GM12878 (cell line): Measurements from ENCODE around the gene CHRNG.

Experiments
- BHLHE40 ChIP-seq, 2 experiments: fragments of 450-650 bp in 1 of 2; IDR thresholded peaks; 2 replicates each; pipeline ENCODE4 v1.6.1; 2011 to 2017; ENCODE audit warnings: low read depth in 2 of 2, borderline replicate concordance in 1 of 2, improper control_type of control experiment in 1 of 2, low read length in 1 of 2, mild to moderate bottlenecking in 1 of 2
- CEBPB ChIP-seq, 2 experiments: fragments of 150-350 bp in 1 of 2; IDR thresholded peaks; 2 replicates each; pipeline ENCODE4 v1.6.1; 2012 to 2014; ENCODE audit warnings: low read depth in 2 of 2, low read length in 2 of 2, borderline replicate concordance in 1 of 2, inconsistent platforms in 1 of 2
- HDAC2 ChIP-seq: fragments of 200-600 bp; sonication (generic); IDR thresholded peaks from 2 replicates; pipeline ENCODE4 v1.6.1; 2017
- JUNB ChIP-seq: IDR thresholded peaks from 2 replicates; pipeline ENCODE4 v1.6.1; 2016; ENCODE audit warnings: antibody characterized with exemption, mild to moderate bottlenecking
- MYC ChIP-seq: IDR thresholded peaks from 2 replicates; pipeline ENCODE4 v1.6.1; 2011; ENCODE audit warnings: mild to moderate bottlenecking, low read length, moderate library complexity, inconsistent platforms; ENCODE audit not compliant: insufficient read depth, insufficient replicate concordance, insufficient read length, severe bottlenecking
- POLR2A ChIP-seq: IDR thresholded peaks from 2 replicates; pipeline ENCODE4 v1.6.1; 2011; ENCODE audit warnings: low read depth, mild to moderate bottlenecking, low read length
- POLR2AphosphoS5 ChIP-seq: IDR thresholded peaks from 2 replicates; pipeline ENCODE4 v1.6.1; 2011; ENCODE audit warnings: mild to moderate bottlenecking, low read length, inconsistent platforms
- TAF1 ChIP-seq: IDR thresholded peaks from 2 replicates; pipeline ENCODE4 v1.6.1; 2011; ENCODE audit warnings: mild to moderate bottlenecking, low read depth, low read length, borderline replicate concordance
- ZNF274 ChIP-seq: IDR thresholded peaks from one replicate; pipeline ENCODE4 v1.8.0; 2011; ENCODE audit not compliant: insufficient read length, insufficient read depth
- TF ChIP-seq, protein P1 (sequence below), 3 experiments: IDR thresholded peaks in 2 of 3; conservative IDR thresholded peaks in 1 of 3; 2 replicates each; pipeline ENCODE4 v1.5.1; 2011; ENCODE audit warnings: low read depth in 3 of 3, low read length in 3 of 3, mild to moderate bottlenecking in 3 of 3, control low read depth in 2 of 3, moderate library complexity in 2 of 3, inconsistent platforms in 1 of 3, mixed read lengths in 1 of 3; ENCODE audit not compliant: control insufficient read depth in 2 of 3, insufficient read depth in 1 of 3; ENCODE audit errors: extremely low read depth in 1 of 3
- TF ChIP-seq, protein P2 (sequence below): fragments of 450-650 bp; conservative IDR thresholded peaks from 2 replicates; pipeline ENCODE4 v1.6.1; 2017; ENCODE audit warnings: mild to moderate bottlenecking, moderate library complexity
- TF ChIP-seq, protein P3 (sequence below): IDR thresholded peaks from 2 replicates; pipeline ENCODE4 v1.6.1; 2011; ENCODE audit warnings: borderline replicate concordance, low read depth, mild to moderate bottlenecking, moderate library complexity, mixed read lengths, low read length; ENCODE audit not compliant: insufficient read depth; ENCODE audit errors: extremely low read length
- TF ChIP-seq, protein P4 (sequence below): IDR thresholded peaks from 2 replicates; pipeline ENCODE4 v1.6.1; 2012; ENCODE audit warnings: low read length, inconsistent platforms
- TF ChIP-seq, protein P5 (sequence below): IDR thresholded peaks from 2 replicates; pipeline ENCODE4 v1.6.1; 2011; ENCODE audit warnings: low read depth, mild to moderate bottlenecking, low read length, moderate library complexity, borderline replicate concordance; ENCODE audit errors: extremely low read depth

DNA sequence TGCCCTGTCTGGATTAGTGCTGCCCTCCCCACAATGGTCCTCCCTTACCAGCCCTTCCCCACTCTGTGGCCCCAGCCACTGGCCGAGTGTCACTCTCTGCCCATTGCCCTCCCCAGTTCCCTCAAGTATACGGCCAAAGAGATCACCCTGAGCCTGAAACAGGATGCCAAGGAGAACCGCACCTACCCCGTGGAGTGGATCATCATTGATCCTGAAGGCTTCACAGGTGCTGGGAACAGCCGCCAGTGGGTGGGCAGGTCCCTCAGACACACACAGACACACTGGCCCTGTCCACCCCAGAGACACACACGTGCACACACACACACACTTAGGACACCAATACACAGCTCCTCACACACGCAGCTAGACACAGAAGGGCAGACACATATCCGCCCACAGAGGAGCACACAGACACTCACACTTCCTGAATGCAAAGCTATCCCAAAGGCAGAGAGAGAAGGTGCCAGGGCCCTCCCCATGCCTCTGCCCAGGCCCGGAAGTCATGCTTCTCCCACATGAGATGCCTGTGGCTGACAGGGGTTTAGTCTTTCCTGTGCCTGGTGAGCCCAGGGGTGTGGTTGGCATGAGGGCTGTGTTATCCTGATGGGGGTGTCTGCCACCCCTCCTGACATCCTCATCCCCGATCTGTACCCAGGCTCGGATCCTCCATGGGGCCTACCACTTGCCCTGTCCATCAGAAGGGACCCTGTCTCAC is 10.6 kb upstream of the CHRNG start:
- TF ChIP-seq MYC (no peak), POLR2A (no peak), ZNF274 (no peak), JUNB (no peak), HDAC2 (no peak), BHLHE40 (IDR thresholded peaks at IDR 0.05; ENCODE audit: borderline replicate concordance in 1 of 2, low read depth in 2 of 2, low read length in 1 of 2) (no peak), TAF1 (no peak), POLR2AphosphoS5 (no peak), CEBPB (IDR thresholded peaks at IDR 0.05; ENCODE audit: borderline replicate concordance in 1 of 2, low read depth in 2 of 2, low read length in 2 of 2) (no peak)
- TF ChIP-seq, protein P1, sequence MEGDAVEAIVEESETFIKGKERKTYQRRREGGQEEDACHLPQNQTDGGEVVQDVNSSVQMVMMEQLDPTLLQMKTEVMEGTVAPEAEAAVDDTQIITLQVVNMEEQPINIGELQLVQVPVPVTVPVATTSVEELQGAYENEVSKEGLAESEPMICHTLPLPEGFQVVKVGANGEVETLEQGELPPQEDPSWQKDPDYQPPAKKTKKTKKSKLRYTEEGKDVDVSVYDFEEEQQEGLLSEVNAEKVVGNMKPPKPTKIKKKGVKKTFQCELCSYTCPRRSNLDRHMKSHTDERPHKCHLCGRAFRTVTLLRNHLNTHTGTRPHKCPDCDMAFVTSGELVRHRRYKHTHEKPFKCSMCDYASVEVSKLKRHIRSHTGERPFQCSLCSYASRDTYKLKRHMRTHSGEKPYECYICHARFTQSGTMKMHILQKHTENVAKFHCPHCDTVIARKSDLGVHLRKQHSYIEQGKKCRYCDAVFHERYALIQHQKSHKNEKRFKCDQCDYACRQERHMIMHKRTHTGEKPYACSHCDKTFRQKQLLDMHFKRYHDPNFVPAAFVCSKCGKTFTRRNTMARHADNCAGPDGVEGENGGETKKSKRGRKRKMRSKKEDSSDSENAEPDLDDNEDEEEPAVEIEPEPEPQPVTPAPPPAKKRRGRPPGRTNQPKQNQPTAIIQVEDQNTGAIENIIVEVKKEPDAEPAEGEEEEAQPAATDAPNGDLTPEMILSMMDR (IDR thresholded peaks at IDR 0.05 in 2 of 3, conservative IDR thresholded peaks at IDR 0.05 in 1 of 3; ENCODE audit: control insufficient read depth in 2 of 3, extremely low read depth in 1 of 3, insufficient read depth in 1 of 3, low read depth in 3 of 3, low read length in 3 of 3): no peak
- TF ChIP-seq, protein P2, sequence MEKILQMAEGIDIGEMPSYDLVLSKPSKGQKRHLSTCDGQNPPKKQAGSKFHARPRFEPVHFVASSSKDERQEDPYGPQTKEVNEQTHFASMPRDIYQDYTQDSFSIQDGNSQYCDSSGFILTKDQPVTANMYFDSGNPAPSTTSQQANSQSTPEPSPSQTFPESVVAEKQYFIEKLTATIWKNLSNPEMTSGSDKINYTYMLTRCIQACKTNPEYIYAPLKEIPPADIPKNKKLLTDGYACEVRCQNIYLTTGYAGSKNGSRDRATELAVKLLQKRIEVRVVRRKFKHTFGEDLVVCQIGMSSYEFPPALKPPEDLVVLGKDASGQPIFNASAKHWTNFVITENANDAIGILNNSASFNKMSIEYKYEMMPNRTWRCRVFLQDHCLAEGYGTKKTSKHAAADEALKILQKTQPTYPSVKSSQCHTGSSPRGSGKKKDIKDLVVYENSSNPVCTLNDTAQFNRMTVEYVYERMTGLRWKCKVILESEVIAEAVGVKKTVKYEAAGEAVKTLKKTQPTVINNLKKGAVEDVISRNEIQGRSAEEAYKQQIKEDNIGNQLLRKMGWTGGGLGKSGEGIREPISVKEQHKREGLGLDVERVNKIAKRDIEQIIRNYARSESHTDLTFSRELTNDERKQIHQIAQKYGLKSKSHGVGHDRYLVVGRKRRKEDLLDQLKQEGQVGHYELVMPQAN: no peak
- TF ChIP-seq, protein P3, sequence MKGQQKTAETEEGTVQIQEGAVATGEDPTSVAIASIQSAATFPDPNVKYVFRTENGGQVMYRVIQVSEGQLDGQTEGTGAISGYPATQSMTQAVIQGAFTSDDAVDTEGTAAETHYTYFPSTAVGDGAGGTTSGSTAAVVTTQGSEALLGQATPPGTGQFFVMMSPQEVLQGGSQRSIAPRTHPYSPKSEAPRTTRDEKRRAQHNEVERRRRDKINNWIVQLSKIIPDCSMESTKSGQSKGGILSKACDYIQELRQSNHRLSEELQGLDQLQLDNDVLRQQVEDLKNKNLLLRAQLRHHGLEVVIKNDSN: no peak
- TF ChIP-seq, protein P4, sequence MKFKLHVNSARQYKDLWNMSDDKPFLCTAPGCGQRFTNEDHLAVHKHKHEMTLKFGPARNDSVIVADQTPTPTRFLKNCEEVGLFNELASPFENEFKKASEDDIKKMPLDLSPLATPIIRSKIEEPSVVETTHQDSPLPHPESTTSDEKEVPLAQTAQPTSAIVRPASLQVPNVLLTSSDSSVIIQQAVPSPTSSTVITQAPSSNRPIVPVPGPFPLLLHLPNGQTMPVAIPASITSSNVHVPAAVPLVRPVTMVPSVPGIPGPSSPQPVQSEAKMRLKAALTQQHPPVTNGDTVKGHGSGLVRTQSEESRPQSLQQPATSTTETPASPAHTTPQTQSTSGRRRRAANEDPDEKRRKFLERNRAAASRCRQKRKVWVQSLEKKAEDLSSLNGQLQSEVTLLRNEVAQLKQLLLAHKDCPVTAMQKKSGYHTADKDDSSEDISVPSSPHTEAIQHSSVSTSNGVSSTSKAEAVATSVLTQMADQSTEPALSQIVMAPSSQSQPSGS: no peak
- TF ChIP-seq, protein P5, sequence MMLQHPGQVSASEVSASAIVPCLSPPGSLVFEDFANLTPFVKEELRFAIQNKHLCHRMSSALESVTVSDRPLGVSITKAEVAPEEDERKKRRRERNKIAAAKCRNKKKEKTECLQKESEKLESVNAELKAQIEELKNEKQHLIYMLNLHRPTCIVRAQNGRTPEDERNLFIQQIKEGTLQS: no peak
